Subcutaneous abdominal adipose tissue (tissue), 5 donors: Measurements from ENCODE around the gene SAMD4A.
"Not testable (repeated sequence)": the region's sequence is repeated elsewhere in the genome, so short reads cannot be mapped to it uniquely, and the experiment has no call there.

Source experiments
- H3K27ac ChIP-seq: one replicate; pipeline ENCODE4 v1.7.0; 2013; ENCODE audit warnings: low read depth, mild to moderate bottlenecking, inconsistent platforms, low read length, moderate library complexity
- H3K27me3 ChIP-seq, 5 donors: one replicate each; pipeline ENCODE4 v1.7.0; 2013; ENCODE audit warnings: low read length in 5 of 5, inconsistent platforms in 1 of 5; ENCODE audit not compliant: control insufficient read depth in 5 of 5, insufficient read depth in 4 of 5
- H3K36me3 ChIP-seq, 5 donors: one replicate each; pipeline ENCODE4 v1.7.0; 2013; ENCODE audit warnings: low read length in 5 of 5; ENCODE audit not compliant: control insufficient read depth in 5 of 5, insufficient read depth in 5 of 5
- H3K4me1 ChIP-seq, 5 donors: one replicate each; pipeline ENCODE4 v1.7.0; 2013; ENCODE audit warnings: low read length in 5 of 5, mild to moderate bottlenecking in 3 of 5, moderate library complexity in 1 of 5; ENCODE audit not compliant: control insufficient read depth in 5 of 5, insufficient read depth in 5 of 5
- H3K4me3 ChIP-seq, 5 donors: one replicate each; pipeline ENCODE4 v1.7.0; 2013; ENCODE audit warnings: low read length in 5 of 5, low read depth in 1 of 5
- H3K9ac ChIP-seq, 5 donors: one replicate each; pipeline ENCODE4 v1.7.0; 2013; ENCODE audit warnings: low read length in 5 of 5, mild to moderate bottlenecking in 4 of 5, moderate library complexity in 3 of 5
- H3K9me3 ChIP-seq, 5 donors: one replicate each; pipeline ENCODE4 v1.7.0; 2013; ENCODE audit warnings: low read length in 5 of 5; ENCODE audit not compliant: control insufficient read depth in 5 of 5
- donor health status: healthy.
- donor health status: healthy.
- donor health status: healthy.
- donor health status: healthy.
- donor health status: healthy.

SAMD4A gene

DNA sequence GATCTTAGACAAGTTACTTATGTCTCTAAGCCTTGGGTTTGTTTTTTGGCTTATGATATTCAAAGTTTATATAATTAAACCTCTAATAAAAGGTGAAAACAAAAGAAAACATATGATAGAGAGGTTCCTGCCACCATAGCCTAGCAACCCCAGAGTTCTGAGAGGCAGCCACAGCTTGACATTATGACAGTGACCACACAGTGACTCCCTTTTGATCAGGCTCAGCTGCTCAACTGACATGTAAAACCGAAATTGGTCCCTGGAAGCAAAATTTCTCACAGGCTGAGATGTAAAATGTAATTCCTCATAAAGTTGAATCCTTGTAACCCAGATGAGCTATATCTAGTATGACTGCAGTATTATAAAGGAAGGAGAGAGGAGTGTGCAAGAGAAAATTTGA lies 227.2 kb downstream of the SAMD4A start:
- Histone ChIP-seq H3K9me3 (peaks cover 2 to 12% (median 11%) of the 10 kb centered on the region in 5 donors), H3K4me3 (no peak overlapping the region), H3K36me3 (peaks cover 17 to 22% (median 19%) of the 10 kb centered on the region in 5 donors), H3K27ac (no peak overlapping the region), H3K4me1 (no peaks in the 10 kb centered on the region), H3K27me3 (no peaks in the 10 kb centered on the region), H3K9ac (no peak overlapping the region)

DNA sequence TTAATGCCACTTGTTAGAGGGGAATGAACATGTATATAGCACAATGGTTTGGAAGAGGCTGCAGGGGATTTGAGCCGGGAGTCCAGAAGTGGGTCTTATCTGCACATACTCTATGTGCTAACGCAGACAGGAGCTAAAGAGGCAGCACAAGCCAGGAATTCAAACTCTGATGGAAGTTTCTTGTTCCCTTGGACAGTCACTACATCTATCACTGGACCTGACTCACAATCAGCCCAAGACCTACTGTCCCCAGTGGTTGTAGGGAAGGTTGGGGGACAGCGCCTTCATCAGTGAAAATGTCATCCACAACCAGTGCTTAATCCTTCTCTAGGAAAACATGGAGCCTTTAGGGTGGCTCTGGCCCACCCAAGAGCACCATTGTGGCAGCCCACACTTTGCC lies 227.9 kb downstream of the SAMD4A start:
- Histone ChIP-seq H3K27ac (no peak overlapping the region), H3K9ac (no peak overlapping the region), H3K36me3 (peaks cover 13 to 17% (median 14%) of the 10 kb centered on the region in 5 donors), H3K27me3 (no peaks in the 10 kb centered on the region), H3K4me1 (no peaks in the 10 kb centered on the region), H3K4me3 (no peak overlapping the region), H3K9me3 (peaks cover 2 to 12% (median 11%) of the 10 kb centered on the region in 5 donors)

DNA sequence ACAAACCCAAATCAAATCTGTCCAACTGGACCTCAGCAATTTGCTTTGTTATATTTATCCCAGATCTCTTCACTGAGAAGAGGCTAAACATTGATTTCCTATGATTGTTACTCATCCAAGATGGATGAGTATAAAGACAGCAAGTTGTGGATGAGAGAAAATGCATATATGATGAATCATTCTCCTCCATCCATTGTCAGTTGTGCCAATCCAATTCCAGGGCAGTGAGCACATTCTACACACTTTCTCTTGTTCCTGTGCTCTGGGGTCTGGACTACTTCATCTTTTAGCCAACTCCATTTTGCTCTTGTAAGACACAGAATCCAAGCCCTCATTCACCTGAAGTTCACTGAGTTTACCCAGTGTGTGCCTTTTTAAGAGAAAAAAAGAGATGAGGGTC lies 230.0 kb downstream of the SAMD4A start:
- no peaks in the 10 kb centered on the region for H3K27me3 ChIP-seq

DNA sequence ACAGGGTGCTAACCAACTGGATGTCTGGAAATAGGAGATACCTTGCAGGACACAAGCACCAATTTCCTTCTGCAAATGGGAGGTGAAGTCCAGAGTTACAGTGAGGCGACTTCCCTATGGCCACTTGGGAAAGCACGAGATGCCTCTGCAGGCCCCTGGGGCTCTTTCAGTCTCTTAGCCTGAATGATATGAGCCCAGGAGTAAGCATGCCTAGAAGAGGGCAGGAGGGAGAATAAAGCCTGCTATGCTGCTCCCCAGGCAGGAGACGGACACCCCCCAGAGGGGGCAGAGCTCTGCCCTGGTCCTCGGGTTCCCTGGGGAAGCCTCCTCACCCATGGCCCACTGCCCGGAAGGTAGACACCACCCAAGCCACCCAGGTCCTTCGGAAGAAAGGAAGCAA lies 230.6 kb downstream of the SAMD4A start:
- Histone ChIP-seq H3K27me3 (no peaks in the 10 kb centered on the region), H3K9me3 (peaks cover 2 to 12% (median 11%) of the 10 kb centered on the region in 5 donors), H3K4me1 (no peaks in the 10 kb centered on the region), H3K27ac (no peak overlapping the region), H3K36me3 (peaks cover 0 to 7% (median 0%) of the 10 kb centered on the region in 5 donors), H3K4me3 (no peak overlapping the region), H3K9ac (no peak overlapping the region)

More for the DNA sequence above, 230.0 kb downstream of the SAMD4A start:
- no peaks in the 10 kb centered on the region for H3K4me1 ChIP-seq
- H3K36me3 ChIP-seq: peaks cover 0 to 7% (median 2%) of the 10 kb centered on the region in 5 donors
- H3K9me3 ChIP-seq: peaks cover 2 to 12% (median 11%) of the 10 kb centered on the region in 5 donors
- H3K27ac ChIP-seq: no peak overlapping the region
- H3K4me3 ChIP-seq: no peak overlapping the region
- no peak overlapping the region for H3K9ac ChIP-seq

DNA sequence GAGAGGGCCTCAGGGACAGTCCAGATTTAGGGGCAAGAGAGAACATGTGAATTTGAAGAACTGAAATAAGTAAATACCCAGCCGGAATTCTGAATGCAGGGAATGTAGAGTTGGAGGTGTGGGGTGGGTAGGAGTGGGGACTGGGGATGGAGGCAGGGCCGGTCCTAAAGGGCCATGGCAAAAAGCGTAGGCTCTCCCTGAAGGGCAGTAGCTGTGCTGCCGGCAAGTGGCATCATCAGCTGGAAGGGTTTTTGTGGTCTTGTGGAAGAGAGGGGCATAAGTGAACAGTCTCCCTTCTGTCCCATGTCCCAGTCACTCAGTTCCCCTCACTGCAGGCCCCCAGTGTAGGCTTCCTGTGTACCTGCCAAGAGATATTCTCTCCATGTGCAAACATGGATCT lies 231.1 kb downstream of the SAMD4A start:
- Histone ChIP-seq H3K9ac (no peak overlapping the region), H3K27me3 (no peaks in the 10 kb centered on the region), H3K4me3 (no peak overlapping the region), H3K36me3 (peaks cover 0 to 4% (median 0%) of the 10 kb centered on the region in 5 donors), H3K9me3 (peaks cover 2 to 12% (median 11%) of the 10 kb centered on the region in 5 donors), H3K4me1 (no peaks in the 10 kb centered on the region), H3K27ac (no peak overlapping the region)

DNA sequence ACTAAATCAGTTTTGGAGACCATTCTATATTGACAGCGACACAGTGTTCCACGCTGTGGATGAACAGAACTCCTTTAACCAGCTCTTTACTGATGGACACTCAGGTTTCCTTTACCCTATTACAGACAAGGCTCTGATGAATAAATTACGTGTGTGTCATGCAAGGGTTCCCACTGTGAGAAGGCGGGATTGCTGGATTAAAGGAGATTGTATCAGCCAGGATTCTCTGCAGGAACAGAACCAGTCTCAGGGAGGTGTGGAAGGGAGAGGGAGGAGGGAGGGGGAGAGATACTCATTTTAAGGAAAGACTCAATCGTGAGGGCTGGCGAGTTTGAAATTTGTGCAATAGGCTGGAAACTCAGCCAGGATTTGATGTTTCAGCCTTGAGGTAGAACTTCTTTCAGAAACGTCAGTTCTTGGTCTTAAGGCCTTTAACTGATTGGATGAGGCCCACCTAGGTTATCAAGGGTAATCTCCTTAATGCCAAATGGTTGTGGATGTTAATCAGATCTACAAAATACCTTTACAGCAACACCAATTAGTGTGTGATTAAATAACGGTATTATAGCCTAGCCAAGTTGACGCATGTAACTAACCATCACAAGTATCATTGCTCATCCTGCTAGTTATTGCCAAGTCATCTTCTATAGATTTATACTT lies 231.7 kb downstream of the SAMD4A start:
- H3K4me3 ChIP-seq: no peak overlapping the region
- peaks cover 2 to 12% (median 11%) of the 10 kb centered on the region in 5 donors for H3K9me3 ChIP-seq
- no peak overlapping the region for H3K9ac ChIP-seq
- H3K27ac ChIP-seq: no peak overlapping the region
- no peaks in the 10 kb centered on the region for H3K27me3 ChIP-seq
- peaks cover 0 to 3% (median 0%) of the 10 kb centered on the region in 5 donors for H3K36me3 ChIP-seq
- H3K4me1 ChIP-seq: no peaks in the 10 kb centered on the region

DNA sequence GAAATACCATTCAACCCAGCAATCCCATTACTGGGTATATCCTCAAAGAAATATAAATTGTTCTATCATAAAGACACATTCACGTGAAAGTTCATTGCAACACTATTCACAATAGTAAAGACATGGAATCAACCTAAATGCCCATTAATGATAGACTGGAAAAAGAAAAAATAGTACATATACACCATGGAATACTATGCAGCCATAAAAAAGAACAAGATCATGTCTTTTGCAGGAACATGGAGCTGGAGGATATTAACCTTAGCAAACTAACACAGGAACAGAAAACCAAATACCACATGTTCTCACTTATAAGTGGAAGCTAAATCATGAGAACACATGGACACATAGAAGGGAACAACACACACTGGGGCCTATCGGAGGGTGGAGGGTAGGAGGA lies 234.6 kb downstream of the SAMD4A start:
- H3K27ac ChIP-seq, H3K9ac ChIP-seq, H3K9me3 ChIP-seq, H3K36me3 ChIP-seq, H3K27me3 ChIP-seq, H3K4me3 ChIP-seq: not testable (repeated sequence)
- H3K4me1 ChIP-seq: peaks cover 4 to 20% (median 14%) of the 10 kb centered on the region in 5 donors

DNA sequence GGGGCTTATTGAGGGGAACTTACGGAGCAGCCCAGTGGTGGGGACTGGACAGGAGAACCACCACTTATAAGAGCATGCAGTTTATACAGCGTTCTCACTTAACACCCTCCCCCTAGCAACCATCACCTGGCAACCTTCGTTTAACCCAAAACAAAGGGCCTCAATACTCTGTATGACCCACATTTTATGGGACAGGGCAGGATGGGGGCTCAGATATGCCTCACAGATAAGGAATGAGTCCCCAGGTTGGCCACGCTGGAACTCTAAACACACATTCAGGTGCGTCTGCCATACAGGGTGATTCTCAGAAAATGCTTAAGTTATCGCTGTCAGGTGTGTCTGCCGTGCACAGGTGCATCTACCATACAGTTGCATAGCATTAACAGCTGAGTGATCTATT lies 236.5 kb downstream of the SAMD4A start:
- H3K36me3 ChIP-seq: no peaks in the 10 kb centered on the region

DNA sequence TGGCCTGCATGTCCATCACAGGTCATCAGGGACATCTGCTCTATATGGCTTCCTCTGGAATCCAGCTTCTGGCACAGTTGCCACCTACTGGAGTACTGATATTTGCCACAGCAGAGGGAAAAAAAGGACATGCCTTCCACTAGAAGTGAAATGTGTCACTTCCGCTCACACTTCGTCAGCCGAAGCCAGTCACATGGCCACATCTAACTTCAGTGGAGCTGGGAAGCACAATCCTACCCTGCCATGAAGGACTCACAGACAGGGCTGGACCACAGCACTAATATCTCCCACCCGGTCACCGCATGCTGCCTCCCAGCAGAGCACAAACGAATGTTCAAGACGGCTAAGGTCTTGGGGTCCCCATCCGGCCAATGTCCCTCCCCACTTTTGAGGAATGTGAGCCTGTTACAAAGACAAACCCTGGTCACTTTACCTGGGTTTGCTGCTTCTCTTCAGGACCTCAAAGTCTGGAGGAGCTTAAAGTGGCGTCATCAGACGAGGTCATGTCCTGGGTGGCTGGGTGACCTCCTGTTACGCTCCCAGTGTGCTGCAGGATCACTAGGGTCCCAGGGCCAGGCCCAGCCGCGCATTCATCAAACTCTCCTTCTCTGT lies 237.1 kb downstream of the SAMD4A start:
- no peak overlapping the region for H3K4me3 ChIP-seq
- no peak overlapping the region for H3K9ac ChIP-seq
- H3K36me3 ChIP-seq: no peaks in the 10 kb centered on the region
- no peaks in the 10 kb centered on the region for H3K9me3 ChIP-seq
- no peak overlapping the region for H3K27ac ChIP-seq
- peaks cover 4 to 20% (median 14%) of the 10 kb centered on the region in 5 donors for H3K4me1 ChIP-seq
- no peaks in the 10 kb centered on the region for H3K27me3 ChIP-seq

More for the DNA sequence above, 236.5 kb downstream of the SAMD4A start:
- Histone ChIP-seq H3K27me3 (no peaks in the 10 kb centered on the region), H3K4me1 (peaks cover 4 to 20% (median 14%) of the 10 kb centered on the region in 5 donors), H3K4me3 (no peak overlapping the region), H3K9me3 (no peaks in the 10 kb centered on the region), H3K9ac (no peak overlapping the region), H3K27ac (no peak overlapping the region)

DNA sequence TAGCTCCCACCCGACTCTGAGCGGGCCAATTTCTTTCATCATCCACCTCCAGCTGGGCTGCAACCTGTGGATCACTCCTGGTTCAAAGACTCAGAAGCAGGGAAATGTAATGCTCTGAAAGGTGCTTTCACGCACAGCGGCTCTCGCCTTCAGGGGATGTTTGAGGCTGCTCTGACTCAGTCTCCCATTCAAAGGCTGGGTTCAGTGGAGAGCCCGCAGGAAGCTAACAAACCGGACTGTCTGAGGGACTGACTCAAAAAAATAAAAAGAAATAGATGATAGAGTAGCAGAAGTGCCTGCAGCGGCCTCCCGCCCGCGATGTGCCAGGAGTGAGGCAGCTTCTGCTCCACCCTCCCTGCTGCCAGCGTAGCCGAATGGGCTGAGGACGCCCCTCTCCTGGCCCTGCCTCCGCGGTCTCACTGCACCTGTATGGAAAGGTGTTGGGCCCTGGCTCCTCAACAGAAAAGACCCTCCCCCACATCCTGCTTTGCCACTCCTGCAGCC lies 237.7 kb downstream of the SAMD4A start:
- Histone ChIP-seq H3K4me1 (peaks cover 4 to 20% (median 14%) of the 10 kb centered on the region in 5 donors), H3K4me3 (no peak overlapping the region), H3K9me3 (no peaks in the 10 kb centered on the region), H3K27ac (no peak overlapping the region), H3K36me3 (no peaks in the 10 kb centered on the region), H3K9ac (no peak overlapping the region), H3K27me3 (no peaks in the 10 kb centered on the region)
